ENCODE results near the gene RPUSD2.

RPUSD2 gene, protein sequence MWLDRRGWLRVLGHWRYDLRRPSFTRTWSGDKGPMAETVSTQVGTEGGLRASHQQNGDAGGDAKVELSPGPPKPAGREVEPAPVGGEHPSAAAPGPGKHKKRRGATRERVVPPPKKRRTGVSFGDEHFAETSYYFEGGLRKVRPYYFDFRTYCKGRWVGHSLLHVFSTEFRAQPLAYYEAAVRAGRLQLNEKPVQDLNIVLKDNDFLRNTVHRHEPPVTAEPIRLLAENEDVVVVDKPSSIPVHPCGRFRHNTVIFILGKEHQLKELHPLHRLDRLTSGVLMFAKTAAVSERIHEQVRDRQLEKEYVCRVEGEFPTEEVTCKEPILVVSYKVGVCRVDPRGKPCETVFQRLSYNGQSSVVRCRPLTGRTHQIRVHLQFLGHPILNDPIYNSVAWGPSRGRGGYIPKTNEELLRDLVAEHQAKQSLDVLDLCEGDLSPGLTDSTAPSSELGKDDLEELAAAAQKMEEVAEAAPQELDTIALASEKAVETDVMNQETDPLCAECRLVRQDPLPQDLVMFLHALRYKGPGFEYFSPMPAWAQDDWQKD

DNA sequence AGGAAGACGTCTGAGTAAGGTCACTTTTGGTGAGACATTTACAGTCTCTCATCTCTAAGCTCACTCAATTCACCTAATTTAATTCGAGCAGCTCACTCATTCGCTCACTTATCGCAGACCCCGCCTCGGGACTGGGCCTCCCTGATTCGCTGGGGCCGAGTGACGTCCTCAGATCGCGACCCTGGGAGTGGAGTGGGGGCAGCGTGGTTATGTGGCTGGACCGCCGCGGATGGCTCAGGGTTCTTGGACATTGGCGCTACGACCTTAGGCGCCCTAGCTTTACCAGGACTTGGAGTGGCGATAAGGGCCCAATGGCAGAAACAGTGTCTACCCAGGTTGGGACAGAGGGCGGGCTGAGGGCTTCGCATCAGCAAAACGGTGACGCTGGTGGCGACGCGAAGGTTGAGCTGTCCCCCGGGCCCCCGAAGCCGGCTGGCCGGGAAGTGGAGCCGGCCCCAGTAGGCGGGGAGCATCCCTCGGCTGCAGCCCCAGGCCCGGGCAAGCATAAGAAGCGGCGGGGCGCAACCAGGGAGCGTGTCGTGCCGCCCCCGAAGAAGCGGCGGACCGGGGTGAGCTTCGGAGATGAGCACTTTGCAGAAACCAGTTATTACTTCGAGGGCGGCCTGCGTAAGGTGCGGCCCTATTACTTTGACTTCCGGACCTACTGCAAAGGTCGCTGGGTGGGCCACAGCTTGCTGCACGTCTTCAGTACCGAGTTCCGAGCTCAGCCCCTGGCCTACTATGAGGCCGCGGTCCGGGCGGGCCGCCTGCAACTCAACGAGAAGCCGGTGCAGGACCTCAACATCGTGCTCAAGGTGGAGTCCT lies at the start of gene RPUSD2:
TSS of gene RPUSD2 (plus strand) at position 171 of the 825 bp plus-strand sequence. CDS start at position 210, 39 bp downstream.
- no peaks in the 10 kb centered on the region for H3K27me3 ChIP-seq (ENCODE audit: insufficient read depth, poor library complexity, severe bottlenecking)
- H3K9me3 ChIP-seq (ENCODE audit: severe bottlenecking), result no peaks in the 10 kb centered on the region
- peak within 1 kb of the TSS; percentile 6 for H3K27ac ChIP-seq (ENCODE audit: poor library complexity, severe bottlenecking)
- TF ChIP-seq, protein P1, sequence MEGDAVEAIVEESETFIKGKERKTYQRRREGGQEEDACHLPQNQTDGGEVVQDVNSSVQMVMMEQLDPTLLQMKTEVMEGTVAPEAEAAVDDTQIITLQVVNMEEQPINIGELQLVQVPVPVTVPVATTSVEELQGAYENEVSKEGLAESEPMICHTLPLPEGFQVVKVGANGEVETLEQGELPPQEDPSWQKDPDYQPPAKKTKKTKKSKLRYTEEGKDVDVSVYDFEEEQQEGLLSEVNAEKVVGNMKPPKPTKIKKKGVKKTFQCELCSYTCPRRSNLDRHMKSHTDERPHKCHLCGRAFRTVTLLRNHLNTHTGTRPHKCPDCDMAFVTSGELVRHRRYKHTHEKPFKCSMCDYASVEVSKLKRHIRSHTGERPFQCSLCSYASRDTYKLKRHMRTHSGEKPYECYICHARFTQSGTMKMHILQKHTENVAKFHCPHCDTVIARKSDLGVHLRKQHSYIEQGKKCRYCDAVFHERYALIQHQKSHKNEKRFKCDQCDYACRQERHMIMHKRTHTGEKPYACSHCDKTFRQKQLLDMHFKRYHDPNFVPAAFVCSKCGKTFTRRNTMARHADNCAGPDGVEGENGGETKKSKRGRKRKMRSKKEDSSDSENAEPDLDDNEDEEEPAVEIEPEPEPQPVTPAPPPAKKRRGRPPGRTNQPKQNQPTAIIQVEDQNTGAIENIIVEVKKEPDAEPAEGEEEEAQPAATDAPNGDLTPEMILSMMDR (IDR thresholded peaks at IDR 0.05; ENCODE audit: poor library complexity, severe bottlenecking), result no peak
- ATAC-seq (ENCODE audit: low read depth) (peak; percentile 64), DNase-seq (ENCODE audit: low spot score) (peak; percentile 97)
- peaks cover 14% of the 10 kb centered on the region for H3K4me1 ChIP-seq (ENCODE audit: insufficient read depth, poor library complexity, severe bottlenecking)
- H3K36me3 ChIP-seq (ENCODE audit: low read depth), result peaks cover 29% of the 10 kb centered on the region
- H3K4me3 ChIP-seq (ENCODE audit: severe bottlenecking), result peak within 1 kb of the TSS; percentile 96

DNA sequence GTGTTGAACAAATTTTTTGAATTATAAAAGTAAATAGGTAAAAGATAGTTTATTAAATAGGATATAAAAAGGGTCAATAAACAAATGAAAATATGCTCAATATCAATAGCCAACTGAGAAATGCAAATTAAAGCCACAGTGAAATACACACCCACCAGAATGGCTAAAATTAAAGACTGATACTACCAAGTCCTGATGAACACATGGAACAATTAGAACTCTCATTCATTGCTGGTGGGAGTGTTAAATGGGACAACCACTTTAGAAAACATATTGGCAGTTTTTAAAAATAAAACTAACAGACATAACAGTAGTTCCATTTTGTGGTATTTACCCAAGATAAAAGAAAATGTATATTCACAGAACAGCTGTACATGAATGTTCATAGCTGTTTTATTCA lies 45.5 kb upstream of the RPUSD2 start:
- no peaks in the 10 kb centered on the region for H3K4me1 ChIP-seq (ENCODE audit: insufficient read depth, poor library complexity, severe bottlenecking)
- H3K9me3 ChIP-seq (ENCODE audit: severe bottlenecking), result no peaks in the 10 kb centered on the region
- ATAC-seq (ENCODE audit: low read depth), result no peak
- no peaks in the 10 kb centered on the region for H3K36me3 ChIP-seq (ENCODE audit: low read depth)
- no peak for DNase-seq (ENCODE audit: low spot score)
- TF ChIP-seq, protein P1 (IDR thresholded peaks at IDR 0.05; ENCODE audit: poor library complexity, severe bottlenecking), result no peak
- H3K27me3 ChIP-seq (ENCODE audit: insufficient read depth, poor library complexity, severe bottlenecking), result peaks cover 3% of the 10 kb centered on the region
- no peak overlapping the region for H3K27ac ChIP-seq (ENCODE audit: poor library complexity, severe bottlenecking)
- H3K4me3 ChIP-seq (ENCODE audit: severe bottlenecking), result no peak overlapping the region

DNA sequence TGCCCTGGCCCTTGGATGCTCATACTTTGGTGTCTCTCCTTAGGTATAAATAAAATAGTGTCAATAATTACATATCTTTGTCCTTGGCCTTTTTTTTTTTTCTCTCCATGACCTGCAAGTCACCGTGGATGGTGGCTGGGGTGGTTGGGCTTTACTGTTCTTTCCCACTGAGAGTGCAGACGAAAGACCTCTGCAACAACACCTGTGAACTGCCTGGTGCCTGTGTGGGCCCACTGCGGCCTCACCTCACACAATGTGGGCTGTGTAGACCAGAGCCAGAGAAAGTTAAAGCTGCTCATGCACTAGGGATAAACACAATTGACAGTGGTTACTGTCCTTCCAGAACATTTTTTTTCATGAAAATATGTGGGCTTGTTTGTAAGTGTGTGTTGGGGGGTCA lies 43.2 kb upstream of the RPUSD2 start:
- Histone ChIP-seq H3K27ac (ENCODE audit: poor library complexity, severe bottlenecking) (no peak overlapping the region), H3K36me3 (ENCODE audit: low read depth) (no peaks in the 10 kb centered on the region), H3K9me3 (ENCODE audit: severe bottlenecking) (no peaks in the 10 kb centered on the region), H3K27me3 (ENCODE audit: insufficient read depth, poor library complexity, severe bottlenecking) (peaks cover under 1% of the 10 kb centered on the region), H3K4me3 (ENCODE audit: severe bottlenecking) (no peak overlapping the region), H3K4me1 (ENCODE audit: insufficient read depth, poor library complexity, severe bottlenecking) (no peaks in the 10 kb centered on the region)
- DNase-seq (ENCODE audit: low spot score) (no peak), ATAC-seq (ENCODE audit: low read depth) (no peak)
- TF ChIP-seq, protein P1 (IDR thresholded peaks at IDR 0.05; ENCODE audit: poor library complexity, severe bottlenecking), result no peak

DNA sequence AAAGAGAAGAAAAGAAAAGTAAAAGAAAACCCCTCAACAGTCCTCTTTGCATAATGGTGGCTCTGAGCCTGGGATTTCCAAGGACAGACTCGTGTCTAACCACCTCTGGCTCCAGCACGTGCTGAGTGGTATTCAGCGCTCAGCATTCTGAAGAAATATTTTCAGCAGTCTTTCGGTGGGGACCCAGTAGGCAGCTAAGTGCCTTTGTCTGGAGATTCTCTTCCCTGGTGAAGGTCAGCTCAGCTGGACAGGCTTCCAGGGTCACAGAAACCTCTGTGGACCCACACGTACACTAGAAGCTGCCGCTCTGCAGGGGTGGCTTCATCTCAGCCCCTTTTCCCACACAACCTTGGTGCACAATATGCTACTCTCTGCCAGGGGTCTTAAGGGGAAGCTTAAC lies 40.3 kb upstream of the RPUSD2 start:
- Histone ChIP-seq H3K27ac (ENCODE audit: poor library complexity, severe bottlenecking) (no peak overlapping the region), H3K4me1 (ENCODE audit: insufficient read depth, poor library complexity, severe bottlenecking) (no peaks in the 10 kb centered on the region), H3K9me3 (ENCODE audit: severe bottlenecking) (no peaks in the 10 kb centered on the region), H3K27me3 (ENCODE audit: insufficient read depth, poor library complexity, severe bottlenecking) (no peaks in the 10 kb centered on the region), H3K4me3 (ENCODE audit: severe bottlenecking) (no peak overlapping the region), H3K36me3 (ENCODE audit: low read depth) (no peaks in the 10 kb centered on the region)
- DNase-seq (ENCODE audit: low spot score) (no peak), ATAC-seq (ENCODE audit: low read depth) (no peak)
- TF ChIP-seq, protein P1 (IDR thresholded peaks at IDR 0.05; ENCODE audit: poor library complexity, severe bottlenecking), result no peak
